OCI-M1 (cell line): ENCODE results near the gene CTXND2.
"Not testable (repeated sequence)": the region's sequence is repeated elsewhere in the genome, so short reads cannot be mapped to it uniquely, and the experiment has no call there.

Source experiments
- DNase-seq: peaks from one replicate; lab custom pipeline; 2025; lab: John Stamatoyannopoulos, UW

The CTXND2 gene

DNA sequence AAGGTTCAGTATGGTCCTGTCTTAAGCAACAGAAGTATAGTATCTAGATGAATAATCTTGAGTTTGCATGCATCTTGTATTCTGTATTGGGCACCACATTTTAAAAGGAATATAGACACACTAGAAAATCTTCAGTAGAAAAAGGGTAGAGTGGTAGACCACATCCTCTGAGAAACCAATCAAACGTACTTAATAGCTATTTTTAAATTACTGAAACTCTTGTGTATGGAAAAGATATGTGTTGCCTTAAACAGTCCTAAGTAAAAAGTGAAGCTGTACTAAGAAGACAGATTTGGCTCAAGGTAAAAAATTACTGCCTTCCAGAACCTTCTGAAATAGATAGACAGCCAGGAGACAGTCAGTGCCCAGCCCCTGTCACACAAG is 3.1 kb downstream of the CTXND2 start:
- no peak for DNase-seq

- DNase-seq, result no peak
These were observed 6.5 kb downstream of the CTXND2 start for GRCh38 chr1:150893336-150893913.

DNA sequence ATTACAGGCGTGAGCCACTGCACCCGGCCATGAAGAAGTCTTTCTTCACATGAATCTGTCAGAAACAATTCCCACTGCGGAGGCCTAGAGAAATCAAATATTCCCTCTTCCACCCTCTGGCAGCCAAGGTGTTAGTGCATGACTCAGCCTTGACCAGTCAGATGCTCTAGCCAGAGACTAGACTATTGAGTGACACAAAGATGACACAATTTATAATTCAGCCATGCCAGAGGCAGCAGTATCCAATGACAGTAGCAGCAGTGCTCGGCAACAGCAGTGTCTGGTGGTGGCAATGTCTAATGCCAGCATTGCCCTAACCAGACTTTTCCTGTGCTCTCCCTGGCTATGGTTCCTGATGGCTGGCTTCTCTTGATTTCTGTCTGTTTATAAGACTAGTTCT is 8.7 kb downstream of the CTXND2 start:
- DNase-seq, result no peak

- not testable (repeated sequence) for DNase-seq
These were observed 12.9 kb downstream of the CTXND2 start for GRCh38 chr1:150899795-150900194.

DNA sequence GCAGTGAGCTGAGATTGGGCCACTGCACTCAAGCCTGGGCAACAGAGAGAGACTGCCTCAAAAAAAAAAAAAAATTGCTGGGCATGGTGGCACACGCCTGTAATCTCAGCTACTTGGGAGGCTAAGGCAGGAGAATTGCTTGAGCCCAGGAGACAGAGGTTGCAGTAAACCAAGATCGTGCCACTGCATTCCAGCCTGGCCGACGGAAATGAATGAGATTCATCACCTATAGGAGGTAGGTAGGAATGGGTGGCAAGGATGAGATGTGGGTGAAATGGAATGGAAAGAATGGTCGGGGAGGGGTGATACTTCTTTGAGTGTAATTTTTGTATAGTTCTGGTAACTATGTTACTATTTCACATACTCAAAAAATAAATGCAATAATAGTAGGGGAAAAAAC is 15.4 kb downstream of the CTXND2 start:
- DNase-seq, result no peak

- no peak for DNase-seq
These were observed 15.8 kb downstream of the CTXND2 start for GRCh38 chr1:150902751-150903150.

DNA sequence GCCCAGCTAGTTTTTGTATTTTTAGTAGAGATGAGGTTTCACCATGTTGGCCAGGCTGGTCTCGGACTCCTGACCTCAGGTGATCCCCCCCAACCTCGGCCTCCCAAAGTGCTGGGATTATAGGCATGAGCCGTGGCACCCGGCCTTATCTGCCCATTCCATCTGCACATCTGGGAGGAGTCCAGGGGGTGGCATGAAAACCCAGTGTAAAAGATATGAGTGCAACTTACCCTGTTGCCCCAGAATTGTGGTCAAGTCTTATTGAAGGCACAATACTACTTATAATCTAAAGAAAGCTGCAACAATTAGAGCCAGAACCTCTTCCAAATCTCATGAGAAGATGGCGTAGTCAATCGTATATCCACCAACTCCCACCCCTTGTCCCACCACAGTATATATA is 18.4 kb downstream of the CTXND2 start:
- DNase-seq, result no peak

DNA sequence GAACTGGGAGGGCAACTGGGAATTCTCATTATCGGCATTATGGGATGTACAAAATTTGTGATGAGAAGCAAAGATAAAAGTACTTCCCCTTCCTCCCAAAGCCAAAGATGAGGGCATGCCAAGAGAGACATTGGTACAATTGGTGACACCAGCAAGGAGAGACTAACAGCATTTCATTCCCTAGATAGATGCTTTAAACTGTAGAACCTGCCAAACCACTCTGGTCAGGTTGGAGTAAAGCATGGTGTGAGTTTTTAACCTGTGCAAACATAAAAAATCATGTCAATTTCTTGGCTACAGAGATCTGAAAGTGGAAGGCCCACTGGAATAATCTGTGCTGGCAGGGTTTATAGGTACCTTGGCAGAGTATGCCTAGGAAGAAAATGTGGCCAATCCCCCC is 19.4 kb downstream of the CTXND2 start:
- no peak for DNase-seq

GRCh38 chr1:150906813-150907212 is 19.9 kb downstream of the CTXND2 start:
- no peak for DNase-seq

GRCh38 chr1:150909585-150910180 is 22.7 kb downstream of the CTXND2 start:
- no peak for DNase-seq

DNA sequence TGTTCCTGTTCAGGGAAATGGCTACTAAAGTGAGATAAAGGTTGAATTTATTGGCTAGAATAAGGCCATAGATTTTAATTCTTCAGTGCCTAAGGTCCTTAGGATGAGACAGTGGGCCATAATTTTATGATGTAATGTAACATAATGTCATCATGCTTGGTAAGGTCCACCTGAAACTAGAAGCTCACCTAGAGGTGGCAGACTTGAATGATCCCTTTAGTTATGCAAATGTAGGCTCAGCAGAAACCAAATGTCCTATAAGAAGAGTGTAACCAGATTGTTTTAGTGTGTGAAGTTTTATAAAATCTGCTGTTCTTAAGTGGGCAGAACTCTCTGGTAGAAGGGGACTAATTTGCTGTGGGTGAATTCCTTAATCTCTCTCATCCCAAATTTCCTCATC is 25.7 kb downstream of the CTXND2 start:
- DNase-seq, result no peak

DNA sequence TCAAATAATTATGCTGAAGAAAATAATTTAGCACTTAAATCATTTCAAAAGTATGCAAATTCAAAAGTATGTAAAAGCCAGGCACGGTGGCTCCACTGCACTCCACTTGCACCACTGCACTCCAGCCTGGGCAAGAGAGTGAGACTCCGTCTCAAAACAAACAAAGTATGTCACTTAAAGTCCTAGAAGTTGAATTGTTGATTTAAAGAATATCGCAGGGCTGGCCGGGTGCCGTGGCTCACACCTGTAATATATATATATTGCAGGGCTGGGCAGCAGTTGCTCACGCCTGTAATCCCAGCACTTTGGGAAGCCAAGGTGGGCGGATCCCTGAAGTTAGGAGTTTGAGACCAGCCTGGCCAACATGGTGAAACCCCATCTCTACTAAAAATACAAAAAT is 30.5 kb downstream of the CTXND2 start:
- DNase-seq, result no peak

- peak; percentile 91 for DNase-seq
These were observed 35.6 kb downstream of the CTXND2 start for GRCh38 chr1:150922519-150922975.

DNA sequence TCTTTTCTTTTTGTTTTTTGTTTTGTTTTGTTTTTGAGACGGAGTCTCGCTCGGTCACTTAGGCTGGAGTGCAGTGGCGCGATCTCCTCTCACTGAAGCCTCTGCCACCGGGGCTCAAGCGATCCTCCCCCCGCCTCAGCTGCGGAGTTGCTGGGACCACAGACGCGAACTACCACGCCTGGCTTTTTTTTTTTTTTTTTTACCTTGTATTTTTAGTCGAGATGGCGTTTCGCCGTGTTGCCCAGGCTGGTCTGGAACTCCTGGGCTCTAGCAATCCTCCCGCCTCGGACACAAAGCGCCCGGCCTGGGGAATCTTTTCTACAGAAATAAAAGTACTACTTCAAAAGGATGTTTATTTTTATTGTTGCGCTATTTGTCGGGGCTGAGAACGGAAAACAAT is 38.1 kb downstream of the CTXND2 start:
- peak; percentile 64 for DNase-seq

DNA sequence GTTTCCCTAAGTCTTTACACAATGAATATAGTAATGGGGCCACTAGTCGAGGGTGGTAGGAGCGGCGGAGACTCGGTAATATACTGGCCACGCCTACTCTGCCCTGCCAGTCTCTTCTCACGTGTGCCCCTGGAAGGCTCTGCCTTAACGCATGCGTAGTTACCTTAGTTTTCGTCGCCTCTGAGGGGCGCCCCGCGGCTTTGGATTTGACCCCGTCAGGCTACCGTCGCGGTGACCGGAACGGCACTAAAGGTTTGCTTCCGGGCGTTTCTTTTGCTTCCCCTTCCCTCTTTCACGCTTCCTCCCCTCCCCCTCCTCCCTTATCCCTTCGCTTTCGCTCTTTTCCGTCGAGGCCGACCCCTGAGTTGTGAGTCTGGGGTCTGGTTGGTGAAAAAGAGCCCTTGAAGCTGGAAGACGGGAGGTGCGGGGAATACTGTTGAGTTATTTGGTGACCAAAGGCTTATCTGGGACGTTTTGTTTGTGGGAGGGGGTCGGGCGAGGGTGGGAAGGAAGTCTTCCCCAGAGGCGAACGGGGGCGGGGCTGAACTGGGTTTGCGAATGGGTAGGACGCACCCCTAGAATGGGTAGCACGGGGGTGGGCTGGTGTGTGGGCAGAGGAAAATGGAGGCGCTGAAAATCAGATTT is 39.3 kb downstream of the CTXND2 start, which contains the start of gene SETDB1:
Gene SETDB1 (plus strand): TSS at position 267 of the 645 bp plus-strand sequence. CDS start 1,352 bp downstream, outside the sequence.
- peak; percentile 99 for DNase-seq

DNA sequence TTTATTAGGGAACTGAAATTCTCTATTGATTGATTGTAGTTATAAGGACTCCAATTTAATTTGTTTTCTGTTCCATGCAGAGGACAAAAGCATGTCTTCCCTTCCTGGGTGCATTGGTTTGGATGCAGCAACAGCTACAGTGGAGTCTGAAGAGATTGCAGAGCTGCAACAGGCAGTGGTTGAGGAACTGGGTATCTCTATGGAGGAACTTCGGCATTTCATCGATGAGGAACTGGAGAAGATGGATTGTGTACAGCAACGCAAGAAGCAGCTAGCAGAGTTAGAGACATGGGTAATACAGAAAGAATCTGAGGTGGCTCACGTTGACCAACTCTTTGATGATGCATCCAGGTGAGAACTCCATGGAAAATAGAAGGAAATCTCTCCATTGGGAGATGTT is 40.7 kb downstream of the CTXND2 start:
- no peak for DNase-seq

DNA sequence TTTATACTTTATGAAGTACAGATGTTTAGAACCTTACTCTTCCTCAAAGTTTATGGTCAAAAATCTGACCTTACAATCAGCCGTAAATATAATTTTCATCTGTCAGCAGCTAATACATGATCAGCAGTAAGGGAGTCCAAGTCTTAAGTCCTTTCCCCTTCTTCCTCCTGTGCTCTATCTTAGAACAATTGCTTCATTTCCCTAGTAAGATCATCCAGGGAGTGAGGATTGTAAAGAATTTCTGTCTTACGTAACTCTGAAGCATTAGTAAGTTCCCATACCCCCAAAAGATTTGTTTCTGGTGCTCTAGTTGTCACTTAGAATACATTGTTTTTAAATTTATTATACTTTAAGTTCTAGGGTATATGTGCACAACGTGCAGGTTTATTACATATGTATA is 41.4 kb downstream of the CTXND2 start:
- DNase-seq, result no peak

- not testable (repeated sequence) for DNase-seq
These were observed 41.8 kb downstream of the CTXND2 start for GRCh38 chr1:150928775-150929174.

GRCh38 chr1:150931773-150932172 is 44.8 kb downstream of the CTXND2 start:
- peak; percentile 57 for DNase-seq

DNA sequence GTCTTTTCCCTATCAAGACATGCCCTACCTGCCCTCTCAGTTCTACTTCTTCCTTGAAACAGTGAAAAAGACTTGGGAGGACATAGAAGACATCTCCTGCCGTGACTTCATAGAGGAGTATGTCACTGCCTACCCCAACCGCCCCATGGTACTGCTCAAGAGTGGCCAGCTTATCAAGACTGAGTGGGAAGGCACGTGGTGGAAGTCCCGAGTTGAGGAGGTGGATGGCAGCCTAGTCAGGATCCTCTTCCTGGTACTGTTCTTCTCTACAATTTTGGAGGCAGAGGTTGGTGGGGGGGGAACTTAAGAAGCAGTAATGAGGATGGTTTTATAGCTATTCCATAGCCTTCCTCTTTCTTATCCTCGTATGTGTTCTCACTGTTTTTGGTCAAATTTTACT is 57.9 kb downstream of the CTXND2 start:
- no peak for DNase-seq

DNA sequence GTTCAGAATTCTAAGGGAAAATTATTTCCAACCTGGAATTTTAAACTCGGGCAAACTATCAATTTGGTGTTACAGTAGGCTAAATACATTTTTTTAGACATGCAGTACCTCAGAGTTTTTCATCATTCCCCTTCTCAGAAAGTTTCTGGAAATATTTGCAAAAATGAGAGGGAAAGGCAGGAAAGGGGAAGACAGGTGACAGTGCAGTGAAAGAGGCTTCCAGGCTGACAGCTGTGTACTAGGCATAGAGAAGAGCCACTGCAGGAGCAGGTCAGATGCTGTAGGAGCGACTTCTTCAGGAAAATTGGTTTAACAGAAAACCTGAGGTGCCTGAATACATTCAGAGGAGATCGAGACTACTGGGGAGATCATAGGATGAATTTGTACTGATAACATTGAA is 67.8 kb downstream of the CTXND2 start:
- no peak for DNase-seq

DNA sequence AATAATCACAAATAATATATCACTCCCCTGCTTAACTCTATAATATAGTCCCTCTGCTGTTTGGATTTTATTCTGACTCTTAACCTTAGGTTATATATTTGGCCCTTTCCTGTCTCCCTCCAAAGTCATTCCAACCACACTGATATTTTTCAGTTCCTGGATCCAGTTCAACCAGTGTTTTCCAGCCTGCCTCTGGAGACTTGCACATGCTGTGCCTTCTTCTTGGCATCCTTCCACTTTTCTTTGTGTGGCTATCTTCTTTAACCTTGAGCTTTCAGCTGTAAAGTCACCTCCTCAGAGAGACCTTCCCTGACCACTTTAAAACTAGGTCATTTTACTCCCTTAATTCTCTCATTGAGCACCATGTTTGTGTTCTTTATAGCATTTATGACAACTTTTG is 68.3 kb downstream of the CTXND2 start:
- no peak for DNase-seq

DNA sequence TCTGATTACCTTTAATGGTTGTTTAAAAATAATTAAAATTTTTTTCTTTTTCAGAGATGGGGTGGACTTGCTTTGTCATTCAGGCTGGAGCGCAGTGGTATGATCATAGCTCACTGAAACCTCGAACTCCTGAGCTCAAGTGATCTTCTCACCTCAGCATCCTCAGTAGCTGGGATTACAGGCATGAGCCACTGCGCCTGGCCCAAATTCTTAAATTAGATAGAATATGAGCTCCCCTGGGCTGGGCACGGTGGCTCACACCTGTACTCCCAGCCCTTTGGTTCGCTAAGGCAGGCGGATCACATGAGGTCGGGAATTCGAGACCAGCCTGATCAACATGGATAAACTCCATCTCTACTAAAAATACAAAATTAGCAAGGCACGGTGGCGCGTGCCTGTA is 70.7 kb downstream of the CTXND2 start:
- no peak for DNase-seq

GRCh38 chr1:150960646-150961045 is 73.7 kb downstream of the CTXND2 start:
- DNase-seq, result no peak
